HK-2 (cell line): ENCODE results near the gene BRD9.
"Not testable (repeated sequence)": the region's sequence is repeated elsewhere in the genome, so short reads cannot be mapped to it uniquely, and the experiment has no call there.

Source experiments
- DNase-seq: peaks from one replicate; pipeline ENCODE4 v3.0.0-alpha.2; 2018; ENCODE audit not compliant: unreplicated experiment

The BRD9 gene

DNA sequence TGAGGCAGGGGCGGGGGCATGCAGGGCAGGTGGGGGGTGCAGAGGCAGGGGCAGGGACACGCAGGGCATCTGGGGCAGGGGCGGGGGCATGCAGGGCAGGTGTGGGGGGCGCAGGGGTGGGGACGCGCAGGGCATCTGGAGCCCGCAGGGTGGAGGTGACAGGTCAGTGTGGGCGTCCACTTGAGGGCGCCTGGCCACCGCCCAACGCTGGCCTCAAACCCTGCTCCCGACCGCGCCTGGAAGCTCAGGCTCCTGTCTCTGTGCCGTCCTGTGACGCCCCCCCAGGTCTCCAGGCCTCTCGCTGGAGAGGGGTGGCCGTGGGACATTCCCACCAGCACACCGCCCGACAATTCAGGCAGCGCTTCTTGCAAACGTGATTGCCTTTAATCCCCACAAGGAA lies 48.7 kb downstream of the BRD9 start:
- not testable (repeated sequence) for DNase-seq

DNA sequence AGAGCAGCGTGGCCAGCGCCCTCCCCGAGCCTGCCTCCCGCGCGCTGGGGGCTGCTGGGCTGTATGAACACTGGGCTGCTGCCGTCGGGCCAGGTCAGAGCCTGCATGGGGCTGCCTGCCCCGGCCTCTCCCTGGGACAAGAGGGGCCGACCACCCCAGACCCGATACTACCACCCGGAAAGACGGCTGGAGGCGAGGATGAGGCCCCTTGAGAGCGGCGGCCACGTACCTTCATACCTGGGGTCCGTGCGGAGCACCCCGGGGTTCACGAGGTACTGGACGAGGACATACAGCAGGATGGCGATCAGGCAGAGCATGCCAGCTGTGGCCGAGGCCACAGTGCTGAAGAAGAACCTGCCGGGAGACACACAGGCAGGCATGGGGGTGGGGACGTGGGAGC lies 49.2 kb downstream of the BRD9 start:
- not testable (repeated sequence) for DNase-seq

DNA sequence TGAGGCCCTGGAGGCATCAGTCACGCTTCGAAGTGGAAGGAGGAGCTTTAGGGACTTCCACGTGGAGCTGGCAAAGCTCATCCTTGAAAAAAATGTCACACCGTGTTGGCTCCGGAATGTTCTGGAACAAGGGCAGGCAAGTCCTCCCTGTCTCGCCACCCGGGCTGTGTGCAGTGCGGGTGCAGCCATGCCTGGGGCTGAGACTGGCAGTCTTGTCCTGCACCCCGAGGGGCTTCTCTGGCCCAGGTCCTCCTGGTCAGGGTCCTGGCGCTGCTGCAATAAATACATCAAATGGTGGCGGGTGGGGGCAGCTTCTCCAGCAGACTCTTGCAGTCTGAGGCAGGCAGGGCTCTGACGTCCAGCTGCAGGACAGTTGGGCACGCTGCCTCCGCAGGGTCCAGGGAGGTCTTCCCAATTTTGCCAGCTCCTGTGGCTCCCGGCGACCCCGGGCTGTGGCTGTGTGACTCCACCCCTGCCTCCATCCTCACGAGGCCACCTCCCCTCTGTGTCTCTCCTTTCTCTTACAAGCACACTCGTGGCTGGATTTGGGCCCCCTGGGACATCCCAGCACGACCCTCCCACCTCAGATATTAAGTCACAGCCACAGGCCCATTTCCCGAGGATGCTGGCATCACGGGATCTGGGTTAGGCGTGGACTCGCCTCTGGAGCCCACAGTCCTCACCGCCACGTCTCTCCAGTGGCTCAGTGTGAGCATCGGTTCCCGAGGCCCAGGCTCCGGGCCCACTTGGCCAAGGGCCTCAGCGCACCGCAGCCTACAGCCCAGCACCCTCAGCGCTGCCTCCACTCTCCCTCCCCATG lies 50.0 kb downstream of the BRD9 start:
- DNase-seq, result not testable (repeated sequence)

DNA sequence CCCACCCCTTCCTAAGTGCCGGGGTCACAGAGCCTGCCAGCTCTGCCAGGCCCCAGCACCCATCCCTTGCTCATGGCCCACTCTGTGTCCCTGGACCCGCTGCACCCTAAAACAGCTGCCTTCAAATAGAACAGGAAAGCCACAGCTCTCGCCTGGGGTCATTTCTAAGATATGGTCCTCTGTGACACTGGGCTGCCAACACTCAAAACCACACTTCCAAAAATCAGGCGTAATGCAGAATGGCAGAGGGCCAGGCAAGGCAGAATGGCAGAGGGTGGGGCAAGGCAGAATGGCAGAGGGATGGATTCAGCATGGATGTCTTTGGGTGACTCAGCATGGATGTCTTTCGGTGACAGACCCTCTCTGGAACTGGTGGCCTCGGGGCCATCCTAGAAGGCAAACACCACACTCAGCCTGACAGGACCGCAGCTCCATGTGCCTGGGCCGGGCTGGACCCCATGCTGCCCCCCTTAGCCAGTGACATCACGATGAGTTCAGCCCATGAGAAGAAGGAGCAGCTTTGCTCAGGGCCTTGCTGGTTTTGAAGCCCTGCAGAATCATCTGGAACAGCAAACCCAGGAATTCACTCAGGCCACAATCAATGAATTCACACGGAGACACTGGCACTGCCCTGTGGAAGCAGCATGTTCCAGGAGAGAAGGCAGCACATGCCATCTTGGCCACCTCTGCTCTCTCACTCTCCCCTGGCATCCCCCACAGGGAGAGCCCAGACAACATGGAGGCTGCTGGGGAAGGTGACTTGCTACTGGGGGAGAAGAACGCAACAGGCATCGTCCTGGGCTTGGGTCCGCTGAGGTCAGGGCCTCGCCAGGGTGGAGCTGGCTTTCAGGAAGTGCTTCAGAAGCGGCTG lies 50.8 kb downstream of the BRD9 start:
- DNase-seq, result not testable (repeated sequence)

DNA sequence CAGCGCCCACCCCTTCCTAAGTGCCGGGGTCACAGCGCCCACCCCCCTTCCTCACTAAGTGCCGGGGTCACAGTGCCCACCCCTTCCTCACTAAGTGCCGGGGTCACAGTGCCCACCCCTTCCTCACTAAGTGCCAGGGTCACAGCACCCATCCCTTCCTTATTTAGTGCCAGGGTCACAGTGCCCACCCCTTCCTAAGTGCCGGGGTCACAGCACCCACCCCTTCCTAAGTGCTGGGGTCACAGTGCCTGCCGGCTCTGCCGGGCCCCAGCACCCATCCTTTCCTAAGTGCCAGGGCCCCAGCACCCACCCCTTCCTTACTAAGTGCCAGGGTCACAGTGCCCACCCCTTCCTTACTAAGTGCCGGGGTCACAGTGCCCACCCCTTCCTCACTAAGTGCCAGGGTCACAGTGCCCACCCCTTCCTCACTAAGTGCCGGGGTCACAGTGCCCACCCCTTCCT lies 51.6 kb downstream of the BRD9 start:
- DNase-seq, result not testable (repeated sequence)

DNA sequence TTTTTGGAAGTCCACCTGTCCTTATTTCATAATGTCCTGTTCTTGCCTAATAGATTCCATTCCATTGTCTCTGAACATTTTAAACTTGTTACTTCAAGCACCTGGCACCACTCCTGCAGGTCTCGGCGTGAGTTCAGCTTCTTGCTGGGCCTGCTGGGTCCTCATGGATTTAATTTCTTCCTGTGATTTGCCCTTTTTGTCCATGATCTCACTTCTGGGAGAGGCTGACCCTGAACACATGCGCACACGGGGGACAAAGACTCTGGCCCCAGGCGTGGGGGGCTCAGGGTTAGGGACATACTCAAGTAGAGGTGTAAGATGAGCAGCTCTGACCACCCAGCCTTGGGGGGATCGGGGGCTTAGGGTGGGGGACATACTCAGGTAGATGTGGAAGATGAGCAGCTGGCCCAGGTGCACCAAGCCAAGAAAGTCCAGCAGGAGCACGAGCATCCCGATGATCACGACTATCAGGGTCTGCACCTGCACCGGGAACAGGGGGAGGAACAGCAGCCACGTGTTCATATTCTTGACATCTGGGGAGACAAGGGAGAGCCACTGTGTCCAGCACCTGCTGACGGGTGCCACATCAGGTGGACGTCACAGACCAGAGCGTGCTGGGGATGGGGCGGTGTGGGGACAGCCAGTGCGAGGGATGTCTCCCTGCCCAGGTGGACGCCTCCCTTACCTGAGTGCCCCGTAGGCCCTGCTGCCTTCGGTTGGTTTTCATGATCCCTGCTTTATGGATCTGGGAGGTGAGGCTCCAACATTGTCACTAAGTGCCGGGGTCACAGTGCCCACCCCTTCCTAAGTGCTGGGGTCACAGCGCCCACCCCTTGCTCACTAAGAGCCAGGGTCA lies 52.3 kb downstream of the BRD9 start:
- not testable (repeated sequence) for DNase-seq

DNA sequence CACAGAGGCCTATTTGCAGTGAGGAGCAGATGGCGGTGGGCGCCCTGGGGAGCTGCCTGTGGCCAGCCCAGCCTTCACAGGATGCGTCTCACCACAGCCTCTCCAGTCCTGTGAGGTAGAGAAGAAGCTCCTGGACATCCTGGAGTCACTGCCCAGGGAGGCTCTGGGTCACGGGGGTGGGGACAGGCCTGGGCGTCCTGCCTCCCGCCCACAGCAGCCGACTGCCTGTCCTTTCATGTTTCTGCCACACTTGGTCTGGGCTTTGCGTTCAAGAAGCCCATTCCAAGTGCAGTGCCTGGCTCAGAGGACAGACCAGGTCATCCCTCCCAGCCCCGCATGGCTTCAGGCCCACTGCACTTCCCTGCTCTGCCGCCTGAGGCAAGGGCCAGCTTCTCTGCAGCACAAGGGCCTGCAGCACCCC lies 54.2 kb downstream of the BRD9 start:
- DNase-seq, result not testable (repeated sequence)

DNA sequence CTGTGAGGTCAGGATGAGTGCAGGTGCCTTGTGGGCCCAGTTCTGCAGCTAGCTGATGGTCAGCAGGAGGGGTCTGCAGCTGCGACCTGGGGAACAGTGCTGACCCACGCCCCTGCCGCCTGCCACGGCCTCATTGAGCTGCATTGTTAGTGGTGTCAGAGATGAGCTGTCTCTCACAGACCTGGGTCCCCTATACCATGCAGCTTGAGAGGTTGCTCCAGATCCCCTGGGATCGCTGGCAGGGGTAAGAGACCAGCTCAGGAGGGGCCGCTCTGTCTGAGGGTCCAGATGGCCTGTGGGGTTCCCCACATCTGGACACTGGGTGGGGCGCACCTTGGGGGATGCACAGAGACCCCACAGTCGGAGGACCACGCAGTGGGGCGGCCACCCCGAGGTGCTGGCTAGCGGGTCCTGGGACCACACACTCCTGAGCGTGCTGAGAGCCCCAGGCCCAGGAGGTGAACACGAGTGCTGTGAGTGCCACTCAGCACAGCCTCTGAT lies 54.9 kb downstream of the BRD9 start:
- not testable (repeated sequence) for DNase-seq

DNA sequence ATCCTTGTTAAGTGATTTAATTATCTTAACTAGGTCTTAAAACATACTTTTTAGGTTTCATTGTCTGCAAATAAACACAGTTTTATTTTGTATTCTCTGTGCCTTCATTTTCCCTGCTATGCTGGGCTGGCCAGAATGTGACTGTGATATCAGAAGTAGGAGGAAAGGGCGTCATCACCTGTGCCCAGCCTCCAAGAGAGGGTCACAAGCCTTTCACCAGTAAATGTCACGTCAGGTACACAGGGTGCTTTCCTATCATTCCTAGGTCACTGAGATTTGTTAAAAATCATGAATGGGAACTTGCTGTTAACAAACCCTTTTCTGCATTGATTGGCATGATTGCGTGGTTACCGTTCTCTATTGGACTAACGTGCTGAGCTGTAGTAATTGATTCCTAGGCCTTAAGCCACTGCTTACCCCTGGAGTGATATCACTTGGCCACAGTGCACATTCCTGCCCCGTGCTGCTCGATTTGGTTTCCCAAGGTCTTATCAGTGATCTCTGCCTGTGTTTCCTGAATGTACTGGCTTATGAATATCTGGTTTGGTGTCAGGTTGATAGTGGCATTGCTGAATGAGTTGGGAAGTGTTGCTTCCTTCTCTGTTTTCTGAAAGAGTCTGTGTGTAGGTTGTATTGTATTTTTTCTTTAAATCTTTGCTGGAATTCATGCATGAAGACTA lies 56.5 kb downstream of the BRD9 start:
- DNase-seq, result not testable (repeated sequence)

DNA sequence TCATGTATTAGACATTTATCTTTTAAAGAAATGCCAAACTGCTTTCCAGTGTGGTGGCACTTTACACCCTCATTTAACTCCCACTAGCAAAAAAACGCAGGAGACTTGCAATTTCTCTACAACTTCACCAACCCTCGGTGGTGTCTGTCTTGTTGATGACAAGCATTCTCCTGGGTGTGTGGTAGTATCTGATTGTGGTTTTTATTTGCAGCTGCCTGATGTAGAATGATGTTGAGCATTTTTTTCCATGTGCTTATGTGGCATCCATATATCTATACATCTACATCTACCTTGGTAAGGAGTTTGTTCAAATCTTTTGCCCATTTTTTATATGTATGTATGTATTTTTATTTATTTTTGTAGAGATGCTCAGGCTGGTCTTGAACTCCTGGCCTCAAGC lies 58.6 kb downstream of the BRD9 start:
- DNase-seq, result not testable (repeated sequence)

DNA sequence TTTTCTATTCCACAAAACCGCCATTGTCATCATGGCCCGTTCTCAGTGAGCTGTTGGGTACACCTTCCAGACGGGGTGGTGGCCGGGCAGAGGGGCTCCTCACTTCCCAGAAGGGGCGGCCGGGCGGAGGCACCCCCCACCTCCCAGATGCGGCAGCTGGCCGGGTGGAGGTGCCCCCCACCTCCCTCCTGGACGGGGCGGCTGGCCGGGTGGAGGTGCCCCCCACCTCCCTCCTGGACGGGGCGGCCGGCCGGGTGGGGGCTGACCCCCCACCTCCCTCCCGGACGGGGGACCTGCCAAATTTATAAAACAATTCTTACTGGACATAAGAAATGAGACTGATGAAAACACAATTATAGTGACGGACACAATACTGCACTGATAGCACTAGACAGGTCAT lies 64.4 kb downstream of the BRD9 start:
- not testable (repeated sequence) for DNase-seq

DNA sequence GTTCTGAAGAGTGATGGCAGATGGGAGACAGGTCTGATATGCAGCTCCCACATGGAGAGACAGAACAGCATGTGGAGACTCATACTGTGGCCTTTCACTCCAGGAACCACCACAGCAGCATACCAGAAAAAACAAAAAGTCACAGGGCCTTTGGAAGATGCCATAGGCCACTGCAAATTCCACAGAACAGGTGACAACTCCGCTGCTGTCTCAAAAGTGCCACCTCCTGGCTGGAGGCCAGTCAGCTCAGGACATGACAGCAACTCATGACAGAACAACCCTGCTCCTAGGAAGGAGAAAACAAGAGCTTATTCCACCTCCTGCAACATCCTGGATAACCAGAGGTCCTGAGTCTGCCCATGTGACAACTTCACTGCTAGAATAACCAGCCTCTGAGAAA lies 67.1 kb downstream of the BRD9 start:
- not testable (repeated sequence) for DNase-seq

DNA sequence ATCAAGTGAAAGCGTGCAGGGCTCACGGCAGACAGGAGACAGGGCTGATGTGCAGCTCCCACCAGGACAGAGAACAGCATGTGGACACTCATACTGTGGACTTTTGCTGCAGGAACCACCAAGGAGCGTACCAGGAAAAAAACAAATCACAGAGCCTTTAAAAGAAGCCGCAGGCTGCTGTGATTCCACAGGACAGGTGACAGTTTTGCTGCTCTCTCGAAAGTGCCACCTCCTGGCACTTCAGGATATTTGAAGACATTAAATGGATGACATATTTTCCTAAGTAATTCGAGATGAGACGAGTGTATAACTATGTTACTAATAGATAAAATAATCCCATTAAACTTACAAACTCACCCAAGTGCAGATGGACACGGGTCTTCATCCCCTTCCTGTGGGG lies 71.1 kb downstream of the BRD9 start:
- DNase-seq, result no peak

DNA sequence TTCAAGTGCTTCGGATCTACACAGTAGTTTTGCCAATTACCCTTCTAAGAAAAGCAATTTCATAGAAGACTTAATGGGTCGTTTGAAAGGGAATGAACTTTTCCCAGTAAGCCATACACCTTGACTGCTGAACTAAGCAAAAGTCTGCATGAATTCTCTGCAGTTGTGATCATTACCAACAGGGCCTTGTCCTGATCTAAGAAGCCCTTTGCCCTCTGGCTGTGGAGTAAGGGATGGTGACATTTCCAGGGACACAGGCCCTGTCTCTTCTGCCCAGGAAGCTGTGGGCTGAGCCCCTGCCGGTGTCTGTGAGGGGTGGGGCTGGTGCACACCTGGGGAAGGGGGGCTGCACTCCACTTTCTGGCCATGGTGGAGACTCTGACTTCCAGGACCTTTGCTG lies 72.4 kb downstream of the BRD9 start:
- DNase-seq, result no peak

DNA sequence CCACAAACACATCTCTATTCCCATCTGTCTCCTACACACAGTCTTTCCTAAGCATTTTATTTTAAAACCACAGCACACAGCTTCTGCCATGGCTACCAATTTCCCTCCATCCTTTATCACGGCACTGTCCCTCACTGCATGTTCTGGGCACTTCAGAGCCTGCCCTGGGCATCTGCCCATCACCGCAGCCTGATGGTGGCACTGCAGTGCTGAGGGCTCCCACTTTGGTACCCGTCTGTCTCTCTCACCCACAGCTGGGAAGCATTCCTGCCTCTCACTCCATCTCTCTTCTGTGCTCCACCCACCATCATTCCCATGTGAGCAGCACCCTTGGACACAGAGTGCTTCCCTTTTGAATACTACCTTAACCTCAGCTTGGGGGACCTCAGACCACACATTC lies 73.5 kb downstream of the BRD9 start:
- no peak for DNase-seq

DNA sequence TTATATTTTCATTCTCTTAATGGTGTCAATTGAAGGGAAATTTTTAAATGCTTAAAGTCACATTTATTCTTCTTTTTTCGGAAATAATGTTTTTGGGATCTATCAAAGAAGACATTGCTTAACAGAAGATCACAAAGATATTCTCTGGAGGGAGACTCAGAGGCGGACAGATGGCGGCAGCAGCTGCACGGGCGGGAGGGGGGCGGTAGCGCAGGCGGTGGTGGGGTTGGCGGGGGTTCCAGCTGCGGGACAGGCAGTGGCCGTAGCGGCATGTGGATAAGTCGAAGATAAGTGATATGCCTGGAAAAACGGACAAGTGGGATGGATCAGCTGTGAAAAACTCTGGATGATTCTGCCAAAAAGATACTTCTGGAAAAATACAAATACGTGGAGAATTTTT lies 76.4 kb downstream of the BRD9 start:
- no peak for DNase-seq

DNA sequence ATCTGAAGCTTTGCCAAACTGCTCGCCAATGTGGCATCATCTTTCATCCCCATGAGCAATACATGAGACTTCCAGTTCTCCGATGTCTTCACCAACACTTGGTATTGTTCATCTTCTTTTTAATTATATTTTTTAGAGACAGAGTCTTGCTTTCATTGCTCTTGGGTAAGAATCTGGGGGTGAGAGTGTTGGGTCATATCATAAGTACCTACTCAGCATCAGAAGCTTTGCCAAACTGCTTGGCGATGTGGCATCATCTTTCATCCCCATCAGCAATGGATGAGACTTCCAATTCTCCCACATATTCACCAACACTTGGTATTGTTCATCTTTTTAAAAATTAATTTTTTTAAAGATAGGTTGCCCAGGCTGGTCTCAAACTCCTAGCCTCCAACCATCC lies 77.2 kb downstream of the BRD9 start:
- no peak for DNase-seq
